Nephron (organoid): ENCODE data around the gene PCSK2.

ENCODE experiments used
- H3K27ac Mint-ChIP-seq, 3 experiments: 2 replicates each; pipeline ENCODE4 v1.8.0; 2020; ENCODE audit warnings: mixed read lengths in 3 of 3, mild to moderate bottlenecking in 2 of 3, moderate library complexity in 1 of 3
- H3K27me3 Mint-ChIP-seq: 2 replicates; pipeline ENCODE4 v1.8.0; 2021; ENCODE audit warnings: low read depth, mild to moderate bottlenecking, moderate library complexity, mixed read lengths
- H3K36me3 Mint-ChIP-seq: 2 replicates; pipeline ENCODE4 v1.8.0; 2020; ENCODE audit warnings: low read depth, mixed read lengths
- H3K4me1 Mint-ChIP-seq: 2 replicates; pipeline ENCODE4 v1.8.0; 2020; ENCODE audit warnings: mixed read lengths
- H3K4me3 Mint-ChIP-seq, 3 experiments: 2 replicates each; pipeline ENCODE4 v1.8.0; 2020; ENCODE audit warnings: mild to moderate bottlenecking in 3 of 3, mixed read lengths in 3 of 3, moderate library complexity in 2 of 3
- H3K9me3 Mint-ChIP-seq: 2 replicates; pipeline ENCODE4 v1.8.0; 2020; ENCODE audit warnings: mixed read lengths
- TF ChIP-seq, protein P1 (sequence below), 3 experiments: fragments of 200-600 bp; sonication (generic); IDR thresholded peaks; one replicate each; pipeline ENCODE4 v1.5.0; 2021; ENCODE audit warnings: antibody characterized with exemption in 3 of 3; ENCODE audit not compliant: unreplicated experiment in 3 of 3

Gene PCSK2

DNA sequence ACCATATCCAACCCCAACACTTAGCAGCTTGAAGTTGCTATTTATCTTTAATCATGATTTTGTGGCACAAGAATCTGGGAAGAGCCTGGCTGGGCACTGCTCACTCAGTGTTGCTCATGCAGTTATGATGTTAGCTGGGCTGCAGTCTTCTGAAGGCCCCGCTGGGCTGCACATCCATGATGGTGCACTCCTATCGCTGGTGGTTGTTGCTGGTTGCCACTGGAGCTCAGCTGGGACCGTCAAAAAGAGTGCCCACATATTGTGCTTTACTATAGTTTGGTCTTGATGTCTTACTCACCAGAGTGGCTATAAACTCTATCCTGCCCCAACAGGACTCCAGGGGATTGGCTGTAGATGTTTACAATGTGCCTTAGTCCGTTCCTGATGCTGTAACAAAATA, 137.8 kb downstream of the PCSK2 start:
- no peaks in the 10 kb centered on the region for H3K4me1 Mint-ChIP-seq
- H3K36me3 Mint-ChIP-seq, result no peaks in the 10 kb centered on the region

DNA sequence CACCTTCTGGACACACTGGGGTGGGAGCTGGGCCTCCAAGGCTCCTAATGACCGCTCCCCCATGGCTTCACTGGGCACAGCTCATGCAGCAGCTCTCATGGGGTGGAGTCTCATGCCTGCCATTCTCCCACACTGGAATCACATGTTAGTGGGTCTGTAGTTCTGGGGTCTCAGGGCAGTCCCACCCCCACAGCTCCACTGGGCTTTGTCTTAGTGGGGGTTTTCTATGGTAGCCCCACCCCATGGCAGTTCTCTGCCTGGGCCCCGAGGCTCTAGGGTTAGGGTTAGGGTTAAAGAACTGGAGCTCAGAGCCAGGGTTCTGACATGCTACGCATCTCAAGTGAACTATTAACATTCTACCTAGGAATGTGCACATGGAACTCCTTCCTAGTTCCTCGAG, 139.0 kb downstream of the PCSK2 start:
- H3K4me3 Mint-ChIP-seq, result no peak overlapping the region
- H3K4me1 Mint-ChIP-seq, result no peaks in the 10 kb centered on the region
- H3K9me3 Mint-ChIP-seq, result no peaks in the 10 kb centered on the region

More for the DNA sequence above, 137.8 kb downstream of the PCSK2 start:
- no peak overlapping the region for H3K4me3 Mint-ChIP-seq
- TF ChIP-seq, protein P1, sequence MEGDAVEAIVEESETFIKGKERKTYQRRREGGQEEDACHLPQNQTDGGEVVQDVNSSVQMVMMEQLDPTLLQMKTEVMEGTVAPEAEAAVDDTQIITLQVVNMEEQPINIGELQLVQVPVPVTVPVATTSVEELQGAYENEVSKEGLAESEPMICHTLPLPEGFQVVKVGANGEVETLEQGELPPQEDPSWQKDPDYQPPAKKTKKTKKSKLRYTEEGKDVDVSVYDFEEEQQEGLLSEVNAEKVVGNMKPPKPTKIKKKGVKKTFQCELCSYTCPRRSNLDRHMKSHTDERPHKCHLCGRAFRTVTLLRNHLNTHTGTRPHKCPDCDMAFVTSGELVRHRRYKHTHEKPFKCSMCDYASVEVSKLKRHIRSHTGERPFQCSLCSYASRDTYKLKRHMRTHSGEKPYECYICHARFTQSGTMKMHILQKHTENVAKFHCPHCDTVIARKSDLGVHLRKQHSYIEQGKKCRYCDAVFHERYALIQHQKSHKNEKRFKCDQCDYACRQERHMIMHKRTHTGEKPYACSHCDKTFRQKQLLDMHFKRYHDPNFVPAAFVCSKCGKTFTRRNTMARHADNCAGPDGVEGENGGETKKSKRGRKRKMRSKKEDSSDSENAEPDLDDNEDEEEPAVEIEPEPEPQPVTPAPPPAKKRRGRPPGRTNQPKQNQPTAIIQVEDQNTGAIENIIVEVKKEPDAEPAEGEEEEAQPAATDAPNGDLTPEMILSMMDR (IDR thresholded peaks at IDR 0.05; ENCODE audit: unreplicated experiment in 3 of 3), result no peak
- no peak overlapping the region for H3K27ac Mint-ChIP-seq
- no peaks in the 10 kb centered on the region for H3K27me3 Mint-ChIP-seq
- H3K9me3 Mint-ChIP-seq, result no peaks in the 10 kb centered on the region

DNA sequence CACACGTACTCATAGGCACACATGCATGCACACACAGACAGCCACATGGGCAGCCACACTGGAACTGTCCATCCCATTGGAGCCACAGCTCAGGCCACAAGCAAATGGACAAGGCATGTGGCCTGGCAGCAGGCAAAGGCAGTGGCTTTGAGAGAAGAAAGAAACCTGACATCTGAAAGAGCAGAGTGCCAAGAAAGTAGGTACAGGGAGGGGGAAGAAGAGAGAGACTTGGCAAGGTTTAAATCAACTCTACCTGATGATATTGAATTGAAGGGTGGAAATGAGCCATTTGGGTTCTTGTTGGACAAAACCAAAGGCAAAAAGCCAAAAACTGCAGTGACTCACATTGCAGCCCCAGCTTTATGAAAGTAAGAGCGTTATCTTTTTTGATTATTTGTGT, 142.7 kb downstream of the PCSK2 start:
- Mint-ChIP-seq H3K27ac (no peak overlapping the region), H3K27me3 (peaks cover 9% of the 10 kb centered on the region), H3K36me3 (no peaks in the 10 kb centered on the region), H3K9me3 (no peaks in the 10 kb centered on the region), H3K4me3 (no peak overlapping the region), H3K4me1 (no peaks in the 10 kb centered on the region)
- TF ChIP-seq, protein P1 (IDR thresholded peaks at IDR 0.05; ENCODE audit: unreplicated experiment in 3 of 3), result no peak

More for the DNA sequence above, 139.0 kb downstream of the PCSK2 start:
- TF ChIP-seq, protein P1 (IDR thresholded peaks at IDR 0.05; ENCODE audit: unreplicated experiment in 3 of 3), result no peak
- no peak overlapping the region for H3K27ac Mint-ChIP-seq
- peaks cover 4% of the 10 kb centered on the region for H3K27me3 Mint-ChIP-seq
- no peaks in the 10 kb centered on the region for H3K36me3 Mint-ChIP-seq

DNA sequence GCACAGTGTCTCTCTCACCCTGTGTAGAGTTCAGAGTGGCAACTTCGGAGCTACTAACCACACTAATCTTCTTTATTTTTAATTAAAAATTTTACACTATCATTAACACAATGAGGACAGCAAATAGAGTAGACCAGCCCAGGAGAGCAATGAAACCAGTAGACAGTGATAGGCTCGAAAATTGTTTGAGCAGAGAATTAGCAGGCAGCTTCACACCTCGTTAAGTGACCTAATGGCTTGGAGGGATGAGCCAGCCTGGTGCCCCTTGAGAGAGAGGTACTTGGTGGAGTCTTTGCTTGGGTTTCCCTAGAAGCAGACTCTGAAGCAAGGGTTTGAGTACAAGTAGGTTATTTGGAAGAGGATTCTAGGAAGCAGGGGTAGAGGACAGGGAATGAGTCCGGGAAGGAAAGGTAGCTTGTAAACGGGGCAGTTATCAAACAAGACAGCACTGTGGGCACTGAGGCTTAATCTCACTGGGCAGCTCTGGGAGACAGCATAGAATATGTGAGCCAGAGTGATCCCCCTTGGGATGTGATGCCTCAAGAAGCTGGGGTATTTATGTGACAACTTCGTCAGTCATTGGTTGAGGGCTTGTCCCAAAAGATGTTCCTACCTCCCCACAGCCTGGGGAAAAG, 146.1 kb downstream of the PCSK2 start:
- Mint-ChIP-seq H3K36me3 (no peaks in the 10 kb centered on the region), H3K4me1 (no peaks in the 10 kb centered on the region), H3K27ac (no peak overlapping the region), H3K27me3 (peaks cover 9% of the 10 kb centered on the region), H3K9me3 (no peaks in the 10 kb centered on the region), H3K4me3 (no peak overlapping the region)
- TF ChIP-seq, protein P1 (IDR thresholded peaks at IDR 0.05; ENCODE audit: unreplicated experiment in 3 of 3), result no peak

DNA sequence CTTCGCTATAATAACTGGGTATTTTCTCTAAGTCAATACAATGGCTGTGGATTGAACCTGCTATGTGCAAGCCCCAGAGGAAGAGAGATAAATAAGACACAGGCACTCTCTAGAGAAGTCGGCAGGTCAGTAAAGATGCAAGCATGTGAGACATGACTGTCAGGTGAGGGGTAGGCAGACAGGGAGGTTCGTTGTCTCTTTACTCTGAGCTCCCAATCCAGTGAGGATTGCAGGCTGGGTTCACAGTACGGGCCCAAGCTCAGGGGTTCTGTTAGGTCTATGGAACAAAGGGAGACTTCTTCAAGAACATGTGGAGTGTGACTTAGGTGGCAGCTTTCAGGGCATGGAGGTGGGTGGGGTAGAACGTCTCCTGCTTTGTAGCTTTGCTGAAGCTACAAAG, 147.2 kb downstream of the PCSK2 start:
- Mint-ChIP-seq H3K36me3 (no peaks in the 10 kb centered on the region), H3K4me3 (no peak overlapping the region), H3K27ac (no peak overlapping the region), H3K9me3 (no peaks in the 10 kb centered on the region), H3K4me1 (no peaks in the 10 kb centered on the region), H3K27me3 (peaks cover 14% of the 10 kb centered on the region)
- TF ChIP-seq, protein P1 (IDR thresholded peaks at IDR 0.05; ENCODE audit: unreplicated experiment in 3 of 3), result no peak

DNA sequence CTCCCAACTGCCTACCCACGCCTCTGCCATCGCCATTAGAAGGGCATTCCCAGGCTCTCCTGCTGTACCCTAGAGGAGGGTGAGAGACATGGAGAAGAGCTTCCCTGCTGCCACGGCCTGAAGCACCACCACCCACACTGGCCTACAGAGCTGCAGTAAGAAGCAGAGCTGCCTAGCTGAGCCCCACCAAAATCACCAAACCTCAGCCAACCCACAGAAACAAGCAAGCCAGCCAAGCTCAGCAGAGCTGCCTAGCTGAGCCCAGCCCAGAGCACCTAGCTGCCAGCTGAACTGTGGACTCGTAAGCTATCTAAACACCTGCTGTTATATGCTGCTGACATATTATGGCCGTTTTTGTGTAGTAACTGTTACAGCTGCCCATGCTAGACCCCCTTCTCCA, 149.2 kb downstream of the PCSK2 start:
- Mint-ChIP-seq H3K27me3 (peaks cover 9% of the 10 kb centered on the region), H3K4me3 (no peak overlapping the region), H3K9me3 (no peaks in the 10 kb centered on the region), H3K36me3 (no peaks in the 10 kb centered on the region), H3K4me1 (peaks cover 8% of the 10 kb centered on the region), H3K27ac (no peak overlapping the region)
- TF ChIP-seq, protein P1 (IDR thresholded peaks at IDR 0.05; ENCODE audit: unreplicated experiment in 3 of 3), result no peak
